ENCODE measurements around the gene PRMT5. TPM values are rescaled to one million over a fixed set of nuclear protein-coding genes. Genes with fewer than 3 reads are reported as not detected.

The PRMT5 gene
- total and polyA plus RNA-seq, 2 donors from 2014 or later: 58.7 to 64.2 TPM

GRCh38 chr14:22898302-22899090 is 30.7 kb downstream of the PRMT5 start:
- intact Hi-C loops (cut with DNase I): no loop called here
- H3K36me3 ChIP-seq (ENCODE audit: control insufficient read depth in 2 of 3, insufficient read depth in 3 of 3, low read length in 3 of 3): peaks cover 12 to 26% (median 23%) of the 10 kb centered on the region in 3 donors
- H3K4me1 ChIP-seq (ENCODE audit: control insufficient read depth in 2 of 3, insufficient read depth in 2 of 3, low read depth in 1 of 3, low read length in 3 of 3): peaks cover 0 to 4% (median 0%) of the 10 kb centered on the region in 3 donors
- no peaks in the 10 kb centered on the region for H3K9me3 ChIP-seq (ENCODE audit: control insufficient read depth in 2 of 3, insufficient read depth in 1 of 3, low read length in 3 of 3)
- H3K27me3 ChIP-seq (ENCODE audit: control insufficient read depth, insufficient read depth, low read length): no peaks in the 10 kb centered on the region
- DNase-seq: no peak
- H3K9ac ChIP-seq (ENCODE audit: low read length in 3 of 3): no peak overlapping the region
- no peak overlapping the region for H3K27ac ChIP-seq (ENCODE audit: low read depth in 2 of 2, low read length in 2 of 2)
- TF ChIP-seq CTCF (IDR thresholded peaks at IDR 0.05; ENCODE audit: borderline replicate concordance, extremely low read depth, insufficient read depth): no peak
- H3K4me3 ChIP-seq (ENCODE audit: low read length in 3 of 3): no peak overlapping the region
- FAIRE-seq: no peak

GRCh38 chr14:22897357-22897756 is 31.8 kb downstream of the PRMT5 start:
- no peak overlapping the region for H3K4me3 ChIP-seq (ENCODE audit: low read length in 3 of 3)
- no peak for TF ChIP-seq CTCF (IDR thresholded peaks at IDR 0.05; ENCODE audit: borderline replicate concordance, extremely low read depth, insufficient read depth)

GRCh38 chr14:22896760-22897159 is 32.4 kb downstream of the PRMT5 start:
- no peak overlapping the region for H3K4me3 ChIP-seq (ENCODE audit: low read length in 3 of 3)
- H3K9me3 ChIP-seq (ENCODE audit: control insufficient read depth in 2 of 3, insufficient read depth in 1 of 3, low read length in 3 of 3): no peaks in the 10 kb centered on the region
- intact Hi-C loops (cut with DNase I): no loop called here
- FAIRE-seq (no peak), DNase-seq (no peak)
- peaks cover 7 to 11% (median 11%) of the 10 kb centered on the region in 3 donors for H3K36me3 ChIP-seq (ENCODE audit: control insufficient read depth in 2 of 3, insufficient read depth in 3 of 3, low read length in 3 of 3)
- no peaks in the 10 kb centered on the region for H3K4me1 ChIP-seq (ENCODE audit: control insufficient read depth in 2 of 3, insufficient read depth in 2 of 3, low read depth in 1 of 3, low read length in 3 of 3)
- no peaks in the 10 kb centered on the region for H3K27me3 ChIP-seq (ENCODE audit: control insufficient read depth, insufficient read depth, low read length)
- no peak overlapping the region for H3K9ac ChIP-seq (ENCODE audit: low read length in 3 of 3)
- H3K27ac ChIP-seq (ENCODE audit: low read depth in 2 of 2, low read length in 2 of 2): no peak overlapping the region
- TF ChIP-seq CTCF (IDR thresholded peaks at IDR 0.05; ENCODE audit: borderline replicate concordance, extremely low read depth, insufficient read depth): no peak

More at GRCh38 chr14:22897357-22897756, 31.8 kb downstream of the PRMT5 start:
- intact Hi-C loops (cut with DNase I): no loop called here
- Histone ChIP-seq H3K9me3 (ENCODE audit: control insufficient read depth in 2 of 3, insufficient read depth in 1 of 3, low read length in 3 of 3) (no peaks in the 10 kb centered on the region), H3K9ac (ENCODE audit: low read length in 3 of 3) (no peak overlapping the region), H3K4me1 (ENCODE audit: control insufficient read depth in 2 of 3, insufficient read depth in 2 of 3, low read depth in 1 of 3, low read length in 3 of 3) (no peaks in the 10 kb centered on the region), H3K27ac (ENCODE audit: low read depth in 2 of 2, low read length in 2 of 2) (no peak overlapping the region), H3K27me3 (ENCODE audit: control insufficient read depth, insufficient read depth, low read length) (no peaks in the 10 kb centered on the region), H3K36me3 (ENCODE audit: control insufficient read depth in 2 of 3, insufficient read depth in 3 of 3, low read length in 3 of 3) (peaks cover 7 to 17% (median 15%) of the 10 kb centered on the region in 3 donors)
- DNase-seq: no peak
- no peak for FAIRE-seq

All from kidney (tissue), 14 donors.